ENCODE results near the gene NACA2. TPM values are rescaled to one million over a fixed set of nuclear protein-coding genes. Genes with fewer than 3 reads are reported as not detected.

The NACA2 gene
- total RNA-seq, 1 experiment from 2014 or later: not detected

DNA sequence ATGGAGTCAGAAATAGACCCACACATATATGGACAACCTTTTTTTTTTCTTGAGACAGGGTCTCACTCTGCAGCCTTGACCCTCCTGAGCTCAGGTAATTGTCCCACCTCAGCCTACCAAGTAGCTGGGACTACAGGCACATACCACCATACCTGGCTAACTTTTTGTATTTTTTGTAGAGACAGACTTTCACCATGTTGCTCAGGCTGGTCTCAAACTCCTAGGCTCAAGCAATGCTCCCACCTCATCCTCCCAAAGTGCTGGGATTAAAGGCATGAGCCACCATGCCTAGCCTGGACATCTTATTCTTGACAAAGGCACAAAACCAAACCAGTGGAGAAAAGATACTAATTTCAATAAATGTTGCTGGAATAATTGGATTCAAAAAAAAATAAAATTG, 14.7 kb upstream of the NACA2 start:
- Histone ChIP-seq H3K9ac (ENCODE audit: extremely low read depth, insufficient read length, low read length) (no peak overlapping the region), H3K23me2 (ENCODE audit: insufficient read length, low read depth, low read length, poor library complexity, severe bottlenecking) (no peaks in the 10 kb centered on the region), H4K20me1 (ENCODE audit: control insufficient read depth, insufficient read depth, insufficient read length) (no peaks in the 10 kb centered on the region), H2AK5ac (ENCODE audit: insufficient read length, low read length) (no peak overlapping the region), H2BK15ac (ENCODE audit: low read depth, low read length) (no peak overlapping the region), H3K9me3 (ENCODE audit: control insufficient read depth, low read depth, low read length) (no peaks in the 10 kb centered on the region), H3K23ac (ENCODE audit: insufficient read length, low read depth, low read length) (no peak overlapping the region), H3K4me1 (ENCODE audit: insufficient read depth, low read length) (no peaks in the 10 kb centered on the region), H3K18ac (ENCODE audit: insufficient read length, low read depth, low read length) (no peak overlapping the region), H3T11ph (ENCODE audit: low read length) (no peak overlapping the region), H2BK5ac (ENCODE audit: insufficient read length, low read length) (no peak overlapping the region), H4K8ac (replicated peaks; ENCODE audit: insufficient read length, low read depth, low read length) (no peak overlapping the region), H3K79me2 (ENCODE audit: insufficient read depth, low read length) (no peaks in the 10 kb centered on the region), H3K4ac (ENCODE audit: low read depth, low read length) (no peak overlapping the region), H3K27me3 (ENCODE audit: insufficient read depth, low read length) (no peaks in the 10 kb centered on the region), H2BK12ac (ENCODE audit: insufficient read length, low read depth, low read length) (no peak overlapping the region), H3K14ac (ENCODE audit: insufficient read depth, low read length) (no peak overlapping the region), H3K4me2 (ENCODE audit: insufficient read depth, insufficient read length, low read length) (no peak overlapping the region), H3K79me1 (ENCODE audit: insufficient read depth, low read depth, low read length, poor library complexity, severe bottlenecking) (no peaks in the 10 kb centered on the region), H4K91ac (ENCODE audit: insufficient read length, low read depth, low read length) (no peak overlapping the region), H2BK120ac (ENCODE audit: low read depth, low read length, poor library complexity, severe bottlenecking) (no peak overlapping the region), H2BK20ac (ENCODE audit: low read depth, low read length, poor library complexity, severe bottlenecking) (no peak overlapping the region), H2AFZ (ENCODE audit: low read length) (no peak overlapping the region), H4K5ac (ENCODE audit: insufficient read length, low read depth, low read length) (no peak overlapping the region), H3K56ac (ENCODE audit: insufficient read length, low read depth, low read length) (no peak overlapping the region), H3K27ac (ENCODE audit: insufficient read length, low read depth, low read length) (no peak overlapping the region)
- H3K36me3 Mint-ChIP-seq (ENCODE audit: insufficient read depth in 1 of 3, low read depth in 3 of 3): no peaks in the 10 kb centered on the region
- no peak for DNase-seq
- H3K9me3 Mint-ChIP-seq: no peaks in the 10 kb centered on the region
- no peak overlapping the region for H3K4me3 Mint-ChIP-seq
- H3K4me1 Mint-ChIP-seq: no peaks in the 10 kb centered on the region
- H3K27me3 Mint-ChIP-seq (ENCODE audit: low read depth): no peaks in the 10 kb centered on the region
- no peak overlapping the region for H3K27ac Mint-ChIP-seq
- TF ChIP-seq, protein P1, sequence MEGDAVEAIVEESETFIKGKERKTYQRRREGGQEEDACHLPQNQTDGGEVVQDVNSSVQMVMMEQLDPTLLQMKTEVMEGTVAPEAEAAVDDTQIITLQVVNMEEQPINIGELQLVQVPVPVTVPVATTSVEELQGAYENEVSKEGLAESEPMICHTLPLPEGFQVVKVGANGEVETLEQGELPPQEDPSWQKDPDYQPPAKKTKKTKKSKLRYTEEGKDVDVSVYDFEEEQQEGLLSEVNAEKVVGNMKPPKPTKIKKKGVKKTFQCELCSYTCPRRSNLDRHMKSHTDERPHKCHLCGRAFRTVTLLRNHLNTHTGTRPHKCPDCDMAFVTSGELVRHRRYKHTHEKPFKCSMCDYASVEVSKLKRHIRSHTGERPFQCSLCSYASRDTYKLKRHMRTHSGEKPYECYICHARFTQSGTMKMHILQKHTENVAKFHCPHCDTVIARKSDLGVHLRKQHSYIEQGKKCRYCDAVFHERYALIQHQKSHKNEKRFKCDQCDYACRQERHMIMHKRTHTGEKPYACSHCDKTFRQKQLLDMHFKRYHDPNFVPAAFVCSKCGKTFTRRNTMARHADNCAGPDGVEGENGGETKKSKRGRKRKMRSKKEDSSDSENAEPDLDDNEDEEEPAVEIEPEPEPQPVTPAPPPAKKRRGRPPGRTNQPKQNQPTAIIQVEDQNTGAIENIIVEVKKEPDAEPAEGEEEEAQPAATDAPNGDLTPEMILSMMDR (conservative IDR thresholded peaks at IDR 0.05): no peak
